Lung (tissue), 12 donors: ENCODE data around the gene MEF2A. TPM values are rescaled to one million over a fixed set of nuclear protein-coding genes. Genes with fewer than 3 reads are reported as not detected.

ENCODE experiments used
- ATAC-seq: fragments of 200-7000 bp; cut with Tn5 transposase; one replicate; pipeline ENCODE4 v1.9.1; 2020; ENCODE audit warnings: moderate number of reproducible peaks; ENCODE audit not compliant: insufficient read depth, low FRiP score
- DNase-seq, 3 donors: peaks; one replicate each; pipeline ENCODE4 v3.0.0-alpha.2; 2013 to 2017
- H3K27ac ChIP-seq, 2 donors: one replicate each; pipeline ENCODE4 v1.5.1; 2013; ENCODE audit warnings: mild to moderate bottlenecking in 2 of 2, moderate library complexity in 2 of 2, control low read depth in 1 of 2, inconsistent platforms in 1 of 2, low read depth in 1 of 2, low read length in 1 of 2
- H3K27me3 ChIP-seq, 3 donors: one replicate each; pipeline ENCODE4 v1.5.1; 2013; ENCODE audit warnings: low read length in 2 of 3; ENCODE audit not compliant: control insufficient read depth in 3 of 3, insufficient read depth in 3 of 3
- H3K36me3 ChIP-seq, 4 donors: one replicate each; pipeline ENCODE4 v1.5.1; 2013; ENCODE audit warnings: low read length in 4 of 4, mild to moderate bottlenecking in 1 of 4, moderate library complexity in 1 of 4; ENCODE audit not compliant: control insufficient read depth in 4 of 4, insufficient read depth in 4 of 4
- H3K4me1 ChIP-seq, 5 donors: one replicate each; pipeline ENCODE4 v1.5.1; 2013; ENCODE audit warnings: low read length in 5 of 5, mild to moderate bottlenecking in 2 of 5, moderate library complexity in 1 of 5; ENCODE audit not compliant: control insufficient read depth in 5 of 5, insufficient read depth in 5 of 5
- H3K4me3 ChIP-seq: one replicate; pipeline ENCODE4 v1.5.1; 2013; ENCODE audit warnings: mild to moderate bottlenecking, control low read depth, moderate library complexity
- H3K9ac ChIP-seq, 2 donors: one replicate each; pipeline ENCODE4 v1.5.1; 2013; ENCODE audit warnings: low read length in 2 of 2, control low read depth in 1 of 2; ENCODE audit not compliant: insufficient read depth in 1 of 2
- H3K9me3 ChIP-seq, 4 donors: one replicate each; pipeline ENCODE4 v1.5.1; 2013; ENCODE audit warnings: low read length in 3 of 4, mild to moderate bottlenecking in 1 of 4, moderate library complexity in 1 of 4; ENCODE audit not compliant: control insufficient read depth in 4 of 4, insufficient read depth in 3 of 4
- CTCF ChIP-seq: IDR thresholded peaks from 2 replicates; pipeline ENCODE4 v1.5.1; 2012; ENCODE audit warnings: mild to moderate bottlenecking; ENCODE audit errors: control extremely low read depth, extremely low read depth
- whole genome bisulfite sequencing, 2 donors: extraction: QIAGEN DNeasy Blood & Tissue Kit; methylation state at CpG; one replicate each; pipeline ENCODE4 v1.1.7; 2013; 5-methylcytosine and 5-hydroxymethylcytosine counted together
- polyA plus RNA-seq, 2 donors: library from polyadenylated mRNA; stranded (reverse); fragments of 200-250 nt; gene quantifications; one replicate each; pipeline ENCODE4 v1.2.1, GENCODE V29; 2013
- total RNA-seq, 2 donors: library from RNA; depleted of rRNA in 1 of 2; stranded (reverse); fragments of >200 nt in 1 of 2; gene quantifications; one replicate each; pipeline ENCODE4 v1.2.1, GENCODE V29; 2014 to 2021
- donor health status: control.
- donor health status: control.
- donor health status: Bipolar disorder and iron deficiency.
- donor health status: healthy.
- donor health status: DM: yes; HTN: yes; CAD: no.

The MEF2A gene
- total and polyA plus RNA-seq, 4 donors, result 26.0 to 140 (median 48.1) TPM

DNA sequence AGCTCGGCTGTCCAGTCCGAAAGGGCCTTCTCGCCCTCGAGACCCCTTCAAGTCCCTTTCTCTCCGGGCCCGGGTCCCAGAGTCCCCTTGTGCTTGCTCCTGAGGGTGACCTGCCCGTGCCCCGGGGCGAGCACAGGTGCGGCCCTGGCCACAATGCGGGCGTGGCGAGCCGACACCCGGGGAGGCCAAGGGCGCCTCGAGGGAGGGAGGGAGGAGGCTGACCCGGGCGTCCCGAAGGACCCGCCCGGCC lies 810 bp upstream of the MEF2A start:
- WGBS, 2 donors, result 5 to 15% methylated on average over 6 to 22 of the region's 22 CpGs
- Histone ChIP-seq H3K9me3 (no peaks in the 10 kb centered on the region), H3K36me3 (no peaks in the 10 kb centered on the region), H3K27ac (peak overlapping the region; percentile 94 to 99), H3K27me3 (no peaks in the 10 kb centered on the region), H3K4me3 (no peak overlapping the region), H3K9ac (no peak overlapping the region), H3K4me1 (peaks cover 0 to 18% (median 2%) of the 10 kb centered on the region in 5 donors)
- no peak for DNase-seq
- TF ChIP-seq CTCF, result no peak
- ATAC-seq, result no peak

GRCh38 chr15:99566157-99566897 lies 543 bp downstream of the MEF2A start:
- Histone ChIP-seq H3K4me1 (peaks cover 0 to 18% (median 3%) of the 10 kb centered on the region in 5 donors), H3K27ac (peak overlapping the region; percentile 99), H3K36me3 (no peaks in the 10 kb centered on the region), H3K4me3 (peak overlapping the region; percentile 88), H3K27me3 (no peaks in the 10 kb centered on the region), H3K9me3 (no peaks in the 10 kb centered on the region), H3K9ac (peak overlapping the region; percentile 42 to 77)
- DNase-seq (peak; percentile 34 to 46 (median 38)), ATAC-seq (no peak)
- TF ChIP-seq CTCF, result no peak
- 1% methylated on average over 26 to 69 of the region's 69 CpGs for WGBS, 2 donors

- Histone ChIP-seq H3K4me3 (no peak overlapping the region), H3K9ac (no peak overlapping the region), H3K36me3 (no peaks in the 10 kb centered on the region), H3K4me1 (peaks cover 0 to 24% (median 7%) of the 10 kb centered on the region in 5 donors), H3K27ac (peak overlapping the region; percentile 54 to 67), H3K27me3 (no peaks in the 10 kb centered on the region), H3K9me3 (no peaks in the 10 kb centered on the region)
- DNase-seq (peak in 1 of 3 donors; percentile 11), ATAC-seq (no peak)
- no peak for TF ChIP-seq CTCF
- 69 to 83% methylated on average over 9 of the region's 9 CpGs for WGBS, 2 donors
Observed at GRCh38 chr15:99568625-99569352, 3.0 kb downstream of the MEF2A start.
